Tracheal epithelial cell (primary cell): ENCODE data around the gene RBMX. TPM values are rescaled to one million over a fixed set of nuclear protein-coding genes. Genes with fewer than 3 reads are reported as not detected.

ENCODE experiments used
- total RNA-seq: library from RNA; depleted of rRNA; stranded (reverse); fragments of >200 nt; gene quantifications from 2 replicates; pipeline ENCODE4 v1.2.1, GENCODE V29; 2014

The RBMX gene
- total RNA-seq: 126 and 145 TPM in 2 replicates

DNA sequence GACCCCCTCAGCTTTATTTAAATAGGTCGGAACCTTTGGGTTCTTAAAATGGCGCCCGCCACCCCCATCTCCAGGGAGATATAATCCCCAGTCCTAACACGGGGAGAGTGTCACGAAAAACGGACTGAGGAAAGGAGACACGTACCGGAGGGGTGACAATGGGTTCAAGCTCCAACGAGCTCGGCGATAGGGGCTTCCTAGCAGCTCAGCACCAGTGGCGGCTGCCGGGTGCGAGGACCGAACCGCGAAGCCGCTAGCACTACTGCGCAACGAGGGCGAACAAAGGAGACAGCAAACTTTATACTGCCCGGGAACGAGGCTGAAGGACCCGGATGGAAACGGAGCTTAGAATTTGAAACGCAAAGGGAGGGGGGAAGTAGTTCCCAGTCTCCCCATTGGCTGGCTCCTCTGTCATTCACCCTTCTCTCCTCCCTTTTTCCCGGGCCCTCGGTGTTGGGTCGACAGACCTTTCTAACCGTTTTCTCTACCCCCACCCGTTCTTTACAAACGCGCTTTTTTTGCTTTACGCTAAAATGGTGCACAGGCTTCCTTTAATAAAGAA is at the start of gene RBMX:
RBMX (minus strand) TSS at position 274 of the 562 bp plus-strand sequence. CDS start 1,298 bp downstream, outside the sequence.

Other genes starting within 250 kb of the RBMX start
- not detected in 2 replicates for gene CD40LG, start 232.6 kb downstream of the RBMX start, total RNA-seq
- gene ARHGEF6, start 99.8 kb downstream of the RBMX start, total RNA-seq: 0.64 and 0.72 TPM in 2 replicates
- gene GPR101, start 153.3 kb upstream of the RBMX start, total RNA-seq: not detected in 2 replicates